Esophagus muscularis mucosa (tissue), 4 donors: ENCODE results near the gene ITLN1.

Experiments used
- CTCF ChIP-seq, 3 experiments: fragments of 200-600 bp in 2 of 3; fragments of 450-650 bp in 1 of 3; sonication (generic) in 2 of 3; IDR thresholded peaks; one replicate each; pipeline ENCODE4 v1.5.1; 2017 to 2019; ENCODE audit warnings: antibody characterized with exemption in 3 of 3, mild to moderate bottlenecking in 2 of 3, moderate library complexity in 1 of 3
- EP300 ChIP-seq: sonication (generic); formaldehyde crosslinking; IDR thresholded peaks from one replicate; pipeline ENCODE4 v1.6.1; 2017; ENCODE audit warnings: antibody characterized with exemption
- POLR2A ChIP-seq: fragments of 450-650 bp; IDR thresholded peaks from one replicate; pipeline ENCODE4 v1.6.1; 2017; ENCODE audit warnings: antibody characterized with exemption, moderate library complexity, mild to moderate bottlenecking, low read depth
- POLR2AphosphoS5 ChIP-seq, 2 donors: sonication (generic); formaldehyde crosslinking; IDR thresholded peaks; one replicate each; pipeline ENCODE4 v1.6.1; 2017; ENCODE audit warnings: antibody characterized with exemption in 2 of 2

DNA sequence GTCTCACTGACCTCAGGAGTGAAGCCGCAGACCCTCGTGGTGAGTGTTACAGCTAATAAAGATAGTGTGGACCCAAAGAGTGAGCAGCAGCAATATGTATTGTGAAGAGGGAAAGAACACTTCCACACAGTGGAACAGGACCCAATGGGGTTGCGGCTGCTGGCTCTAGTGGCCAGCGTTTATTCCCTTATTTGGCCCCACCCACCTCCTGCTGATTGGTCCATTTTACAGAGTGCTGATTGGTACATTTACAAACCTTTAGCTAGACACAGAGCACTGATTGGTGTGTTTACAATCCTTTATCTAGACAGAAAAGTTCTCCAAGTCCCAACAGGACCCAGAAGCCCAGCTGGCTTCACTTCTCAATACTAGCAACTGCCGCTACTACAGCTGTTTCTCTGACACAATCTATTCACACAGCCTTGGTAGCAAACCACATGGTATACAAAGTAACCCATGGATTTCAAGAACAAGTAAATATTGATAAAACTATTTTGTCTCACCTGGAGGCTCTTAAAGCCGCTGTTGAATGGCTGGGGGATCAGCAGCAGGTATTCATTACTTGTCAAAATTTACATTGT is 25.3 kb upstream of the ITLN1 start:
- TF ChIP-seq CTCF (IDR thresholded peaks at IDR 0.05) (no peak), POLR2A (no peak), EP300 (no peak), POLR2AphosphoS5 (IDR thresholded peaks at IDR 0.05) (no peak)
